Vagina (tissue), 2 donors: ENCODE measurements around the gene MT1E.
"Not testable (repeated sequence)": the region's sequence is repeated elsewhere in the genome, so short reads cannot be mapped to it uniquely, and the experiment has no call there.

Source experiments
- CTCF ChIP-seq, 3 experiments: fragments of 450-650 bp in 2 of 3; fragments of 200-600 bp in 1 of 3; sonication (generic) in 1 of 3; IDR thresholded peaks; one replicate each; pipeline ENCODE4 v1.5.1; 2017 to 2019; ENCODE audit warnings: antibody characterized with exemption in 3 of 3, mild to moderate bottlenecking in 2 of 3, moderate library complexity in 2 of 3
- POLR2A ChIP-seq, 2 donors: fragments of 450-650 bp; IDR thresholded peaks; one replicate each; pipeline ENCODE4 v1.6.1; 2017; ENCODE audit warnings: antibody characterized with exemption in 2 of 2, mild to moderate bottlenecking in 2 of 2, moderate library complexity in 2 of 2
- POLR2AphosphoS5 ChIP-seq, 2 donors: sonication (generic); formaldehyde crosslinking; IDR thresholded peaks; one replicate each; pipeline ENCODE4 v1.9.0; 2017; ENCODE audit warnings: antibody characterized with exemption in 2 of 2, mild to moderate bottlenecking in 2 of 2, low read depth in 1 of 2; ENCODE audit not compliant: insufficient read depth in 1 of 2

- TF ChIP-seq CTCF (IDR thresholded peaks at IDR 0.05); POLR2AphosphoS5 (IDR thresholded peaks at IDR 0.05; ENCODE audit: insufficient read depth in 1 of 2, low read depth in 1 of 2); POLR2A (IDR thresholded peaks at IDR 0.05): not testable (repeated sequence)
Observed at GRCh38 chr16:56665286-56666261, 40.0 kb downstream of the MT1E start.
